ENCODE results near the gene SCAF4. TPM values are rescaled to one million over a fixed set of nuclear protein-coding genes. Genes with fewer than 3 reads are reported as not detected.

The SCAF4 gene
- total and polyA plus RNA-seq, 2 donors (not counting 3 experiments of a cell fraction or from before 2014, with no cell fraction given) = 12.2 to 41.2 TPM

GRCh38 chr21:31686272-31686915 is 45.5 kb downstream of the SCAF4 start:
- Histone ChIP-seq H3K27ac (ENCODE audit: insufficient read depth, low read depth, low read length) (no peak overlapping the region), H3K9me1 (replicated peaks; ENCODE audit: control insufficient read depth, extremely low read depth, insufficient read depth, low read length) (no peaks in the 10 kb centered on the region), H3K27me3 (ENCODE audit: control insufficient read depth in 2 of 2, insufficient read depth in 2 of 2, low read length in 2 of 2) (no peaks in the 10 kb centered on the region), H4K20me1 (replicated peaks; ENCODE audit: control insufficient read depth, extremely low read depth, insufficient read depth, low read length) (no peaks in the 10 kb centered on the region), H3K9me3 (replicated peaks; ENCODE audit: control insufficient read depth, insufficient read depth, low read length) (no peaks in the 10 kb centered on the region), H2AFZ (ENCODE audit: low read depth, low read length) (no peak overlapping the region), H3K4me2 (ENCODE audit: insufficient read depth, low read length) (no peak overlapping the region), H3K79me2 (ENCODE audit: control insufficient read depth, insufficient read depth, low read length) (peaks cover 4% of the 10 kb centered on the region), H3K36me3 (ENCODE audit: control insufficient read depth in 2 of 2, extremely low read depth in 1 of 2, insufficient read depth in 2 of 2, low read length in 2 of 2) (peaks cover 14 to 30% of the 10 kb centered on the region in 2 experiments), H3K9ac (replicated peaks; ENCODE audit: extremely low read depth, insufficient read depth, low read length) (no peak overlapping the region), H3K4me1 (ENCODE audit: control insufficient read depth, extremely low read depth, insufficient read depth, low read length) (no peaks in the 10 kb centered on the region), H3K4me3 (replicated peaks in 1 of 3; ENCODE audit: insufficient read depth in 1 of 3, low read depth in 1 of 3, low read length in 3 of 3) (no peak overlapping the region)
- ChIA-PET POLR2A (no interaction called here), CTCF (interaction anchor here (0.9 kb wide), 1 partner anchor 63 kb away, joined by 3 read pairs; no protein-coding TSS in a partner anchor)
- dilution Hi-C loops (cut with MboI; ENCODE audit: extremely low pct_ligation_motif_present, low sequenced_read_pairs) = no loop called here
- no peak for TF ChIP-seq CTCF (IDR thresholded peaks at IDR 0.05; ENCODE audit: extremely low read depth in 1 of 2, insufficient read depth in 1 of 2, low read depth in 1 of 2, low read length in 2 of 2)
- TF ChIP-seq EZH2 (IDR thresholded peaks at IDR 0.05; ENCODE audit: borderline replicate concordance, low read depth, low read length, severe bottlenecking) = no peak
- TF ChIP-seq GATA2 (IDR thresholded peaks at IDR 0.05; ENCODE audit: insufficient read depth, insufficient read length, low read depth, low read length) = no peak
- no peak for TF ChIP-seq FOS (IDR thresholded peaks at IDR 0.05; ENCODE audit: borderline replicate concordance, insufficient read depth, low read length)
- TF ChIP-seq POLR2AphosphoS5 (IDR thresholded peaks at IDR 0.05; ENCODE audit: insufficient read depth, low read depth, low read length) = no peak
- TF ChIP-seq JUN (IDR thresholded peaks at IDR 0.05; ENCODE audit: borderline replicate concordance, insufficient read depth, insufficient read length, low read depth) = no peak
- no peak for TF ChIP-seq MAX (IDR thresholded peaks at IDR 0.05; ENCODE audit: insufficient read depth, insufficient read length)
- no peak for TF ChIP-seq MYC (IDR thresholded peaks at IDR 0.05; ENCODE audit: low read depth, low read length)
- TF ChIP-seq POLR2A (IDR thresholded peaks at IDR 0.05; ENCODE audit: low read depth, low read length) = no peak
- intact Hi-C loops (cut with micrococcal nuclease) = no loop called here
- no peak for FAIRE-seq
- no peak for DNase-seq (ENCODE audit: low read depth, low spot score)
- no TSS peak for BruUV-seq (replicated peaks)

Measured in endothelial cell of umbilical vein (primary cell).